GM21515 (cell line): Measurements from ENCODE around the gene AIG1.
"Not testable (repeated sequence)": the region's sequence is repeated elsewhere in the genome, so short reads cannot be mapped to it uniquely, and the experiment has no call there.

Source experiments
- ATAC-seq: cut with Tn5 transposase; IDR thresholded peaks from one replicate; pipeline ENCODE4 v1.9.1; 2021; ENCODE audit not compliant: unreplicated experiment

The AIG1 gene

GRCh38 chr6:143223895-143224294, 163.2 kb downstream of the AIG1 start:
- ATAC-seq: no peak

- ATAC-seq: no peak
Observed at GRCh38 chr6:143224516-143224915, 163.8 kb downstream of the AIG1 start.

- no peak for ATAC-seq
Observed at GRCh38 chr6:143225929-143226328, 165.2 kb downstream of the AIG1 start.

- no peak for ATAC-seq
Observed at GRCh38 chr6:143227675-143228074, 167.0 kb downstream of the AIG1 start.

DNA sequence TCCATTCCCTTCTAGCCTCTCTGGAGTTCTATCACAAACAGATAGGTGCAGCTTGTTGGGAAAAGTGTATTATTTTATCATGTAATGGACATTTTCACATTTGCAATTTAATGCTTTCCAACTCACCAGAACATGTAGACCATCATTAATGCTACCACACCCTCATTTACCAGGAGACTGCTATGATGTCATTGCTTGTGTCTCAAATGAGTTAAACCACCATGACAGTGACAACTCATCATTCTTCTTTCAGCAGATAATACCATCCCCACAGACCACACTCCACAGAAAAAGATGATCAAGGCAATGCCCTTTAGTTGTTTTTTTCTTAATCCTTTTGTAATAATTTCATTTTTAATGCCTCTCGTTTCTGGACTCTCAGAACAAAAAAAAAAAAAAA, 168.7 kb downstream of the AIG1 start:
- ATAC-seq: no peak

DNA sequence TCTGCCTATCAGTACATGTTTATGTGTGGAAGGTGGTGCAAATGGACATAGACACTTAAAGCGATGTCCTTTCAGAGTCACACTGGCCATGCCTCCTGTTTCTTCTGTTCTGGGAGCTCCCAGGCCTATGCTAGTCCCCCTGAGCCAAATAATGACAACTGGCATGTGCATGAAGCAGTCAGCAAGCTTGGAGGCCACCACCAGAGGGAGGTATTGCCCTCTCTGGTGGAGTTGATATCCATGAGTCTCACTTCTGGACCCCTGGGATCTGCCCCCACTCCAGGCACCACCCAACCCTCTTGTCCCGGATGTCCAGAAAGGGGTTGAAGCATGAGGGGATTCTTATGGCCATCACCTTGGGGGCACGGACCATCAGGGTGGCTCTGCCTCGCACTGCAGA, 172.2 kb downstream of the AIG1 start:
- ATAC-seq: no peak

GRCh38 chr6:143233554-143234285, 173.0 kb downstream of the AIG1 start:
- ATAC-seq: no peak

- no peak for ATAC-seq
Observed at GRCh38 chr6:143234734-143235133, 174.0 kb downstream of the AIG1 start.

GRCh38 chr6:143236151-143236798, 175.6 kb downstream of the AIG1 start:
- ATAC-seq: no peak

DNA sequence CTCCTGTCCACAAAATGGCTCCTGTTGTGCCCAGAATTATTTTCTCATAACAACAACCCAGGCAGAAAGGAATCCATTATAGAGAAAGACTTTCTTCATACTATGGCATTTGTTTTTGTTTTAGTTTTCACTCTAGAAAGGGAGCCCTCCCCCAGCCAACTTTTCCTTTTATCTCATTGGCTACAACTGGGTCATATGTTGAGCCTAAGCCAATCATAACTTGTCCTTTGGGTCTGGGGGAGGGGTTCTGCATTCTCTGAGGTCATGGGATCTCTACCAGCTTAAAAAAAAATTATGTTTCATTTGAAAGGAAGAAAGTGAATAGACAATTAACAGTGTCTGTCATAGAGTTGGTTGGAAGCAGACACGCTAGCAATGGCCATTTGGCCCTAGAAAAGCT, 177.6 kb downstream of the AIG1 start:
- ATAC-seq: no peak

DNA sequence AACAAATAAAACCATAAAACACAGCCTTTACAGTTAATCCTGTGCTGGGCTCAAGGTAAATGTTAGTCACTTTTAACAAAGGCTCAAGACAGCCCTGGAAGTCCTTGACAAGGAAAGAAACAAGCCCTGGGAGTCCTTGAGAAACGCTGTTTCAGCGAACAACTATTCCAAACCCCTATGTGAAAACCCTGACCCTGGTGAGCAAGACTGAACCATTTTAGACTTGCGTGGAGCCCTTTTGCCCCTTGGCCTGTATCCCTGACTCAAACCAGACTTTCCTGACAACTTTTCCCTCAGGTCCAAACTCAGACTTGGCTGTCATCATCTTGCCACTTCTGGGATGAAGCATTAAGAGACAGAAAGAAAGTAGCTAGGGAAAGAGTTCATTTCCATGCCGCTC, 180.4 kb downstream of the AIG1 start:
- no peak for ATAC-seq

GRCh38 chr6:143241911-143242310, 181.2 kb downstream of the AIG1 start:
- no peak for ATAC-seq

DNA sequence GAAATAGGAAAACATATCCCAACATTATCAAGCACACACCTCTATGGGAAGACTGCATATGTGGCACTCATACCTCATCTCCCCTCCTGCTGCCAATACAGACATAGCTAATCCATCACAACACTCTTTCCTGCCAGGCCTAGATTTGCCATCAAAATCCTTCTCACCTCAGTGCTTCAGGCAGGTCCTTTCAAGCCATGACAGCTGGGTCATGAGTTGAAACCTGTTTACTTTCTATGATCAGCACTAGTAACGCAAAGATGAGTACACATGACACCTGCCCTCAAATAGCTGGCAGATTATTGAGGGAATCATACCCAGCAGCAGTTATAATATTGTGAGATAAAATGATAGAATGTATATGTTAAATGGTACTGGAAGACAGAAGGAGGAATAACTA, 183.1 kb downstream of the AIG1 start:
- no peak for ATAC-seq

- no peak for ATAC-seq
Observed at GRCh38 chr6:143245656-143246055, 185.0 kb downstream of the AIG1 start.

- ATAC-seq: not testable (repeated sequence)
Observed at GRCh38 chr6:143246166-143246775, 185.6 kb downstream of the AIG1 start.

DNA sequence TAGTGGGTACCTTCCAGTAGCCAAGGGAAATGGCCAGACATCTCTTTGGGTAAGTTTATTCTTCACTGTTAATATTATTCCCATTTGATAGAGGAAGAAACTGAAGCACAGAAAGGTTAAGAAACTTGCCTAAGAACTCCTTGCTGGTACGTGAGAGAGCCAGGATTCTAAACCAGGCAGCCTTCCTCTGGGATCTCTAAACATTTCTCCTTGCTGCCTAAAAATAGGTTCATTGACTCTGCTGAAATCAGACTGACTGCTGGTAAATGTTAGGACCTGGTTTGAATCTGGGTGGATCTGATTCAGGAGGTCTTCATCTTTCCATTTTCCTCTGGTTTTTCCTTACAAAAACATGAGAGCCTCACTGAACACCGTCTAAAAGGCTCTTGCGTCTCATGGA, 186.9 kb downstream of the AIG1 start:
- ATAC-seq: no peak

DNA sequence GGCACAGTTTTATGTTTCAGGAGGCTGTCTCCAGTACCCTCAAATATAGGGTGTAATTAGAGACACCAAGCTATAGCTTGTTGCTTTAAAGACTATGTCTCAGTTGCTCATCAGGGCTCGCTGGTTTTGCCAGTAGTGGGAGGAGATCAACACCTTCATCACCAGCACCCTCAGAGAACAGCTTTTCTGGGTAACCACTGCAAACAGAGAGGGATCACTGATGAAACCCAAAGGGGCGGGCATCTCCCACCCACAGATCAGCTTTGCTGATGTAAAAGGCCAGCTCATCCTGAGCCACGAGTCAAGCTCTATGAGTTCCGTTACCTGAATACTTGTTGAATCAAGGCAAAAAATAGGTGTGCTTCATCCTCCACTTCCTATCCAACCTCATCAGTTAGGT, 187.7 kb downstream of the AIG1 start:
- ATAC-seq: no peak

GRCh38 chr6:143251288-143251687, 190.6 kb downstream of the AIG1 start:
- no peak for ATAC-seq

- no peak for ATAC-seq
Observed at GRCh38 chr6:143252961-143253360, 192.3 kb downstream of the AIG1 start.

GRCh38 chr6:143253586-143253985, 192.9 kb downstream of the AIG1 start:
- no peak for ATAC-seq

DNA sequence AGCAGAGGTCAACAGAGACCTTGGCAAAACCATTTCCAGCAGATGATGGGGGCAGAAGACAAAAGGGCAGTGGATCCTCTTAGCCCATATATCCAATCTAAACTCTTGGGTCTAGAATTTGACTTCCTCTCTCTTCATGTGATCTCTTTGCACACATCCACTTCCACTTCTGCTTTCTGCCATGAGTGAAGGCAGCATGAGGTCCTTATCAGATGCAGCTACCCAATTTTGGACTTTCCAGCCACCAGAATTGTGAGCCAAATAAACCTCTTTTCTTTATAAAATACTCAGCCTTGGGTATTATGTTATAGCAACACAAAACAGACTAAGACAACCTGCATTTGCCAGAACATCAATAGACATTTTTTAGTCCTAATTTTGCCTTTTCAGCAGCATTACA, 198.3 kb downstream of the AIG1 start:
- no peak for ATAC-seq

GRCh38 chr6:143260857-143261256, 200.2 kb downstream of the AIG1 start:
- no peak for ATAC-seq
